Spleen (tissue), 7 donors: ENCODE measurements around the gene RASAL3.

Experiments
- POLR2A ChIP-seq, 3 donors: fragments of 450-650 bp; IDR thresholded peaks; one replicate each; pipeline ENCODE4 v1.5.1; 2017; ENCODE audit warnings: antibody characterized with exemption in 3 of 3, mild to moderate bottlenecking in 1 of 3
- TF ChIP-seq, protein P1 (sequence below), 11 experiments: fragments of 200-600 bp in 7 of 11; fragments of 450-650 bp in 4 of 11; sonication (generic) in 4 of 11; IDR thresholded peaks in 8 of 11; conservative IDR thresholded peaks in 3 of 11; 1 replicate in 7 of 11; 2 replicates in 4 of 11; pipeline versions ENCODE4 v1.4.0 to v1.8.0; 2016 to 2021; ENCODE audit warnings: antibody characterized with exemption in 11 of 11, inconsistent platforms in 4 of 11, mild to moderate bottlenecking in 1 of 11
- donor health status: DM: no; HTN: no; CAD: no; lungs with moderate emphysema.
- donor health status: DM: no; HTN: no; CAD: no.
- donor health status: DM: no; HTN: no; CAD: no.

DNA sequence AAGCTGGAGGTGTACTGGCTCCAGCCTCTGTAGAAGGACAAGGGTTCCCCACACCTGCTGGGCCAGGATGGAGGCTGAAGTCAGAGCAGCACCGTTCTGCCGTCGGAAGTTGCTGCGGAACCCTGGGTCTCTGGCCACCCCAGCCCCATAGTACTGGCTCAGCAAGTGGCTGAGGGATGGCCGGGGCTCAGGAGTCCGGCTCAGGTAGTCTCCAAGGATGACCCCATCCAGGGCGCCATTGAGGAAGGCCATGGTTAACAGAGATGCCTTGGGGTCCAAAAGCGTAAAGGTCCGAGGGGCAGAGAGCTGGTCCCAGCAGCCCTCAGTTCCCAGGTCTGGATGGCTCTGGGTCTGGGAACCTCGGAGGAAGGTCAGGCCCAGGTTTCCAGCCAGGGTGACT lies 11.3 kb upstream of the RASAL3 start:
- TF ChIP-seq, protein P1, sequence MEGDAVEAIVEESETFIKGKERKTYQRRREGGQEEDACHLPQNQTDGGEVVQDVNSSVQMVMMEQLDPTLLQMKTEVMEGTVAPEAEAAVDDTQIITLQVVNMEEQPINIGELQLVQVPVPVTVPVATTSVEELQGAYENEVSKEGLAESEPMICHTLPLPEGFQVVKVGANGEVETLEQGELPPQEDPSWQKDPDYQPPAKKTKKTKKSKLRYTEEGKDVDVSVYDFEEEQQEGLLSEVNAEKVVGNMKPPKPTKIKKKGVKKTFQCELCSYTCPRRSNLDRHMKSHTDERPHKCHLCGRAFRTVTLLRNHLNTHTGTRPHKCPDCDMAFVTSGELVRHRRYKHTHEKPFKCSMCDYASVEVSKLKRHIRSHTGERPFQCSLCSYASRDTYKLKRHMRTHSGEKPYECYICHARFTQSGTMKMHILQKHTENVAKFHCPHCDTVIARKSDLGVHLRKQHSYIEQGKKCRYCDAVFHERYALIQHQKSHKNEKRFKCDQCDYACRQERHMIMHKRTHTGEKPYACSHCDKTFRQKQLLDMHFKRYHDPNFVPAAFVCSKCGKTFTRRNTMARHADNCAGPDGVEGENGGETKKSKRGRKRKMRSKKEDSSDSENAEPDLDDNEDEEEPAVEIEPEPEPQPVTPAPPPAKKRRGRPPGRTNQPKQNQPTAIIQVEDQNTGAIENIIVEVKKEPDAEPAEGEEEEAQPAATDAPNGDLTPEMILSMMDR (IDR thresholded peaks at IDR 0.05 in 8 of 11, conservative IDR thresholded peaks at IDR 0.05 in 3 of 11): no peak
- no peak for TF ChIP-seq POLR2A (IDR thresholded peaks at IDR 0.05)
